Tongue (tissue), 2 donors: ENCODE results near the gene PRIMA1. TPM values are rescaled to one million over a fixed set of nuclear protein-coding genes. Genes with fewer than 3 reads are reported as not detected.
"Not testable (repeated sequence)": the region's sequence is repeated elsewhere in the genome, so short reads cannot be mapped to it uniquely, and the experiment has no call there.

Experiments used
- DNase-seq: peaks from one replicate; pipeline ENCODE4 v3.0.0-alpha.2; 2015
- total RNA-seq: library from RNA; depleted of rRNA; stranded (reverse); fragments of >200 nt; gene quantifications from one replicate; pipeline ENCODE4 v1.2.3, GENCODE V29; 2014

The PRIMA1 gene
- 2.4 TPM for total RNA-seq

GRCh38 chr14:93788293-93788542 is at the start of gene PRIMA1:
Gene PRIMA1, minus strand, starts transcription at chr14:93788485. Its CDS starts 767 bp downstream, at chr14:93787718.
- no peak for DNase-seq

GRCh38 chr14:93834699-93835371 is 46.5 kb upstream of the PRIMA1 start:
- DNase-seq, result no peak

GRCh38 chr14:93832665-93833064 is 44.4 kb upstream of the PRIMA1 start:
- peak; percentile 83 for DNase-seq

GRCh38 chr14:93832081-93832480 is 43.8 kb upstream of the PRIMA1 start:
- peak; percentile 67 for DNase-seq

GRCh38 chr14:93830753-93831461 is 42.6 kb upstream of the PRIMA1 start:
- DNase-seq, result no peak

- DNase-seq, result no peak
Observed at GRCh38 chr14:93829839-93830481, 41.7 kb upstream of the PRIMA1 start.

GRCh38 chr14:93825235-93825553 is 36.9 kb upstream of the PRIMA1 start:
- no peak for DNase-seq

GRCh38 chr14:93824518-93825234 is 36.4 kb upstream of the PRIMA1 start:
- no peak for DNase-seq

- no peak for DNase-seq
Observed at GRCh38 chr14:93824076-93824475, 35.8 kb upstream of the PRIMA1 start.

- peak; percentile 54 for DNase-seq
Observed at GRCh38 chr14:93821051-93821450, 32.8 kb upstream of the PRIMA1 start.

- no peak for DNase-seq
Observed at GRCh38 chr14:93818857-93819256, 30.6 kb upstream of the PRIMA1 start.

- no peak for DNase-seq
Observed at GRCh38 chr14:93811676-93812075, 23.4 kb upstream of the PRIMA1 start.

GRCh38 chr14:93811020-93811419 is 22.7 kb upstream of the PRIMA1 start:
- no peak for DNase-seq

GRCh38 chr14:93809491-93810420 is 21.5 kb upstream of the PRIMA1 start:
- DNase-seq, result not testable (repeated sequence)

- DNase-seq, result no peak
Observed at GRCh38 chr14:93804654-93805053, 16.4 kb upstream of the PRIMA1 start.

- no peak for DNase-seq
Observed at GRCh38 chr14:93803408-93804318, 15.4 kb upstream of the PRIMA1 start.

- DNase-seq, result no peak
Observed at GRCh38 chr14:93799989-93800921, 12.0 kb upstream of the PRIMA1 start.

GRCh38 chr14:93799617-93799988 is 11.3 kb upstream of the PRIMA1 start:
- DNase-seq, result no peak

GRCh38 chr14:93797536-93797935 is 9.3 kb upstream of the PRIMA1 start:
- DNase-seq, result no peak

GRCh38 chr14:93797071-93797470 is 8.8 kb upstream of the PRIMA1 start:
- DNase-seq, result no peak
